ENCODE data around the gene MLX.
"Not testable (repeated sequence)": the region's sequence is repeated elsewhere in the genome, so short reads cannot be mapped to it uniquely, and the experiment has no call there.

GRCh38 chr17:42609814-42610801 lies 43.2 kb downstream of the MLX start:
- not testable (repeated sequence) for TF ChIP-seq CTCF (IDR thresholded peaks at IDR 0.05); POLR2A (IDR thresholded peaks at IDR 0.05); POLR2AphosphoS5 (IDR thresholded peaks at IDR 0.05; ENCODE audit: insufficient read depth in 1 of 2, low read depth in 1 of 2)
